ENCODE measurements around the gene MUC4.
"Not testable (repeated sequence)": the region's sequence is repeated elsewhere in the genome, so short reads cannot be mapped to it uniquely, and the experiment has no call there.

DNA sequence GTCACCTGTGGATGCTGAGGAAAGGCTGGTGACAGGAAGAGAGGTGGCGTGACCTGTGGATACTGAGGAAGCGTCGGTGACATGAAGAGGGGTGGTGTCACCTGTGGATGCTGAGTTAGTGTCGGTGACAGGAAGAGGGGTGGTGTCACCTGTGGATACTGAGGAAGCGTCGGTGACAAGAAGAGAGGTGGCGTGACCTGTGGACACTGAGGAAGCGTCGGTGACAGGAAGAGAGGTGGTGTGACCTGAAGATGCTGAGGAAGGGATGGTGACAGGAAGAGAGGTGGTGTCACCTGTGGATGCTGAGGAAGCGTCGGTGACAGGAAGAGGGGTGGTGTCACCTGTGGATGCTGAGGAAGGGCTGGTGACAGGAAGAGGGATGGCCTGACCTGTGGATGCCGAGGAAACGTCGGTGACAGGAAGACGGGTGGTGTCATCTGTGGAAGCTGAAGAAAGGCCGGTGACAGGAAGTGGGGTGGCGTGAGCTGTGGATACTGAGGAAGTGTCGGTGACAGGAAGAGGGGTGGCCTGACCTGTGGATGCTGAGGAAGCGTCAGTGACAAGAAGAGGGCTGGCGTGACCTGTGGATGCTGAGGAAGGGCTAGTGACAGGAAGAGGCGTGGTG is 25.8 kb downstream of the MUC4 start:
- not testable (repeated sequence) for TF ChIP-seq POLR2A (IDR thresholded peaks at IDR 0.05)
- TF ChIP-seq, protein P1, sequence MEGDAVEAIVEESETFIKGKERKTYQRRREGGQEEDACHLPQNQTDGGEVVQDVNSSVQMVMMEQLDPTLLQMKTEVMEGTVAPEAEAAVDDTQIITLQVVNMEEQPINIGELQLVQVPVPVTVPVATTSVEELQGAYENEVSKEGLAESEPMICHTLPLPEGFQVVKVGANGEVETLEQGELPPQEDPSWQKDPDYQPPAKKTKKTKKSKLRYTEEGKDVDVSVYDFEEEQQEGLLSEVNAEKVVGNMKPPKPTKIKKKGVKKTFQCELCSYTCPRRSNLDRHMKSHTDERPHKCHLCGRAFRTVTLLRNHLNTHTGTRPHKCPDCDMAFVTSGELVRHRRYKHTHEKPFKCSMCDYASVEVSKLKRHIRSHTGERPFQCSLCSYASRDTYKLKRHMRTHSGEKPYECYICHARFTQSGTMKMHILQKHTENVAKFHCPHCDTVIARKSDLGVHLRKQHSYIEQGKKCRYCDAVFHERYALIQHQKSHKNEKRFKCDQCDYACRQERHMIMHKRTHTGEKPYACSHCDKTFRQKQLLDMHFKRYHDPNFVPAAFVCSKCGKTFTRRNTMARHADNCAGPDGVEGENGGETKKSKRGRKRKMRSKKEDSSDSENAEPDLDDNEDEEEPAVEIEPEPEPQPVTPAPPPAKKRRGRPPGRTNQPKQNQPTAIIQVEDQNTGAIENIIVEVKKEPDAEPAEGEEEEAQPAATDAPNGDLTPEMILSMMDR (IDR thresholded peaks at IDR 0.05), result not testable (repeated sequence)

Measured in body of pancreas (tissue), 4 donors.